Activated B cell treated with CpG ODN at 0.5 μM for 24 hours (primary cell): ENCODE measurements around the gene PRR36. TPM values are rescaled to one million over a fixed set of nuclear protein-coding genes. Genes with fewer than 3 reads are reported as not detected.

Source experiments
- ATAC-seq: fragments of 200-7000 bp; cut with Tn5 transposase; one replicate; pipeline ENCODE4 v1.10.0; 2021; ENCODE audit warnings: low read depth, mild to moderate bottlenecking, moderate library complexity
- CTCF ChIA-PET: fragments of 350-600 bp; sonication (Branson Sonifier 250); formaldehyde crosslinking; loops from one replicate; lab custom pipeline; 2021; ENCODE audit warnings: antibody characterized with exemption; lab: Charles Lee
- POLR2A ChIA-PET: fragments of 350-600 bp; sonication (Branson Sonifier 250); formaldehyde crosslinking; loops from one replicate; lab custom pipeline; 2021; ENCODE audit warnings: antibody characterized with exemption; lab: Charles Lee
- DNase-seq: peaks from one replicate; pipeline ENCODE4 v3.0.0; 2022
- H3K27ac Mint-ChIP-seq: one replicate; pipeline ENCODE4 v1.8.0; 2020; ENCODE audit warnings: mixed read lengths
- H3K27me3 Mint-ChIP-seq: one replicate; pipeline ENCODE4 v1.8.0; 2021; ENCODE audit warnings: mixed read lengths
- H3K36me3 Mint-ChIP-seq: one replicate; pipeline ENCODE4 v1.8.0; 2021; ENCODE audit warnings: low read depth, mixed read lengths
- H3K4me1 Mint-ChIP-seq: one replicate; pipeline ENCODE4 v1.8.0; 2021; ENCODE audit warnings: mixed read lengths
- H3K4me3 Mint-ChIP-seq: one replicate; pipeline ENCODE4 v1.8.0; 2020; ENCODE audit warnings: mild to moderate bottlenecking, mixed read lengths
- H3K9me3 Mint-ChIP-seq: one replicate; pipeline ENCODE4 v1.8.0; 2020; ENCODE audit warnings: mixed read lengths
- intact Hi-C: fragments of 100-400 bp; cut with micrococcal nuclease; formaldehyde crosslinking; loops from one replicate; pipeline ENCODE4 v1.15.1; 2024
- total RNA-seq: library from RNA; stranded (reverse); gene quantifications from 2 replicates; pipeline ENCODE4 v1.2.3, GENCODE V29; 2022
- TF ChIP-seq, protein P1 (sequence below): fragments of 200-600 bp; IDR thresholded peaks from one replicate; pipeline ENCODE4 v1.8.0; 2022; ENCODE audit warnings: antibody characterized with exemption, mild to moderate bottlenecking

PRR36 gene
- total RNA-seq, 1 donor from 2014 or later: not detected

GRCh38 chr19:7830272-7830771 lies 43.9 kb downstream of the PRR36 start:
- POLR2A ChIA-PET: interaction anchor here (0.6 to 1.1 kb wide), 2 partner anchors 58 to 90 kb away, joined by 3 to 4 read pairs; partner anchors contain the start of gene SNAPC2
- DNase-seq (no peak), ATAC-seq (no peak)
- Mint-ChIP-seq H3K36me3 (no peaks in the 10 kb centered on the region), H3K27ac (no peak overlapping the region), H3K4me3 (peak overlapping the region; percentile 77), H3K27me3 (no peaks in the 10 kb centered on the region), H3K9me3 (no peaks in the 10 kb centered on the region), H3K4me1 (peaks cover 23% of the 10 kb centered on the region)
- intact Hi-C loops: loop anchor here (1.0 kb wide), 1 partner anchor 308 kb away; the partner anchor contains the start of gene MCOLN1
- CTCF ChIA-PET: interaction anchor here (0.7 to 1.5 kb wide), 2 partner anchors 12 to 23 kb away, joined by 3 read pairs; no protein-coding TSS in a partner anchor
- TF ChIP-seq, protein P1, sequence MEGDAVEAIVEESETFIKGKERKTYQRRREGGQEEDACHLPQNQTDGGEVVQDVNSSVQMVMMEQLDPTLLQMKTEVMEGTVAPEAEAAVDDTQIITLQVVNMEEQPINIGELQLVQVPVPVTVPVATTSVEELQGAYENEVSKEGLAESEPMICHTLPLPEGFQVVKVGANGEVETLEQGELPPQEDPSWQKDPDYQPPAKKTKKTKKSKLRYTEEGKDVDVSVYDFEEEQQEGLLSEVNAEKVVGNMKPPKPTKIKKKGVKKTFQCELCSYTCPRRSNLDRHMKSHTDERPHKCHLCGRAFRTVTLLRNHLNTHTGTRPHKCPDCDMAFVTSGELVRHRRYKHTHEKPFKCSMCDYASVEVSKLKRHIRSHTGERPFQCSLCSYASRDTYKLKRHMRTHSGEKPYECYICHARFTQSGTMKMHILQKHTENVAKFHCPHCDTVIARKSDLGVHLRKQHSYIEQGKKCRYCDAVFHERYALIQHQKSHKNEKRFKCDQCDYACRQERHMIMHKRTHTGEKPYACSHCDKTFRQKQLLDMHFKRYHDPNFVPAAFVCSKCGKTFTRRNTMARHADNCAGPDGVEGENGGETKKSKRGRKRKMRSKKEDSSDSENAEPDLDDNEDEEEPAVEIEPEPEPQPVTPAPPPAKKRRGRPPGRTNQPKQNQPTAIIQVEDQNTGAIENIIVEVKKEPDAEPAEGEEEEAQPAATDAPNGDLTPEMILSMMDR: no peak

- ATAC-seq (peak; percentile 83), DNase-seq (peak; percentile 100)
- Mint-ChIP-seq H3K9me3 (no peaks in the 10 kb centered on the region), H3K27me3 (no peaks in the 10 kb centered on the region), H3K4me3 (peak within 1 kb of the TSS; percentile 86), H3K36me3 (no peaks in the 10 kb centered on the region), H3K27ac (peak within 1 kb of the TSS; percentile 80), H3K4me1 (peaks cover 23% of the 10 kb centered on the region)
- TF ChIP-seq, protein P1: no peak
- ChIA-PET POLR2A (interaction anchor here (0.6 to 2.6 kb wide), 3 partner anchors 11 to 1667 kb away, joined by 3 to 7 read pairs (median 3); no protein-coding TSS in a partner anchor), CTCF (no interaction called here)
- intact Hi-C loops: loop anchor here (1.0 kb wide), 8 partner anchors 10 to 307 kb away; partner anchors contain the start of genes MAP2K7, MCOLN1 and SNAPC2
These were observed 44.5 kb downstream of the PRR36 start, which contains the start of gene EVI5L for GRCh38 chr19:7829561-7830271. TSS of gene EVI5L (plus strand) at chr19:7830218. CDS start at chr19:7846543, 16,325 bp downstream.

GRCh38 chr19:7829166-7829520 lies 45.0 kb downstream of the PRR36 start:
- DNase-seq (no peak), ATAC-seq (no peak)
- TF ChIP-seq, protein P1: no peak
- Mint-ChIP-seq H3K9me3 (no peaks in the 10 kb centered on the region), H3K4me3 (peak overlapping the region; percentile 86), H3K36me3 (no peaks in the 10 kb centered on the region), H3K27me3 (no peaks in the 10 kb centered on the region), H3K27ac (peak overlapping the region; percentile 80), H3K4me1 (peaks cover 23% of the 10 kb centered on the region)
- ChIA-PET CTCF (interaction anchor here (1.0 kb wide), 1 partner anchor 10 kb away, joined by 3 read pairs; no protein-coding TSS in a partner anchor), POLR2A (interaction anchor here (0.7 to 2.6 kb wide), 2 partner anchors 10 to 1667 kb away, joined by 3 to 7 read pairs; no protein-coding TSS in a partner anchor)
- intact Hi-C loops: loop anchor here (1.0 kb wide), 7 partner anchors 10 to 171 kb away; partner anchors contain the start of genes MAP2K7 and SNAPC2

GRCh38 chr19:7823686-7824301 lies 50.4 kb downstream of the PRR36 start:
- DNase-seq: no peak
- ChIA-PET POLR2A (no interaction called here), CTCF (no interaction called here)
- Mint-ChIP-seq H3K9me3 (no peaks in the 10 kb centered on the region), H3K36me3 (no peaks in the 10 kb centered on the region), H3K4me1 (peaks cover 8% of the 10 kb centered on the region), H3K27me3 (peaks cover 14% of the 10 kb centered on the region), H3K27ac (no peak overlapping the region), H3K4me3 (no peak overlapping the region)
- intact Hi-C loops: no loop called here
- TF ChIP-seq, protein P1: no peak
- ATAC-seq: no peak
